Activated T-cell treated with anti-CD3 and anti-CD28 coated beads for 48 hours (primary cell): ENCODE measurements around the gene ARHGAP15.

ENCODE experiments used
- DNase-seq: peaks from one replicate; pipeline ENCODE4 v3.0.0-alpha.2; 2020; ENCODE audit warnings: low read depth

Gene ARHGAP15

GRCh38 chr2:143401861-143402260, 272.6 kb downstream of the ARHGAP15 start:
- no peak for DNase-seq

- no peak for DNase-seq
Measured at GRCh38 chr2:143402451-143402850, 273.2 kb downstream of the ARHGAP15 start.

GRCh38 chr2:143410082-143410897, 281.1 kb downstream of the ARHGAP15 start:
- no peak for DNase-seq

GRCh38 chr2:143415571-143415970, 286.4 kb downstream of the ARHGAP15 start:
- DNase-seq, result no peak

GRCh38 chr2:143417428-143417827, 288.2 kb downstream of the ARHGAP15 start:
- no peak for DNase-seq

GRCh38 chr2:143420313-143420712, 291.1 kb downstream of the ARHGAP15 start:
- no peak for DNase-seq

- DNase-seq, result no peak
Measured at GRCh38 chr2:143422681-143423080, 293.5 kb downstream of the ARHGAP15 start.

GRCh38 chr2:143425896-143426295, 296.7 kb downstream of the ARHGAP15 start:
- no peak for DNase-seq

GRCh38 chr2:143426296-143426695, 297.1 kb downstream of the ARHGAP15 start:
- DNase-seq, result no peak

- DNase-seq, result no peak
Measured at GRCh38 chr2:143428700-143429099, 299.5 kb downstream of the ARHGAP15 start.

GRCh38 chr2:143429932-143430679, 300.9 kb downstream of the ARHGAP15 start:
- DNase-seq, result no peak

- DNase-seq, result no peak
Measured at GRCh38 chr2:143431316-143431715, 302.1 kb downstream of the ARHGAP15 start.

- no peak for DNase-seq
Measured at GRCh38 chr2:143433251-143433650, 304.0 kb downstream of the ARHGAP15 start.

- DNase-seq, result no peak
Measured at GRCh38 chr2:143433840-143434239, 304.6 kb downstream of the ARHGAP15 start.

- DNase-seq, result no peak
Measured at GRCh38 chr2:143434445-143434844, 305.2 kb downstream of the ARHGAP15 start.

GRCh38 chr2:143435131-143435530, 305.9 kb downstream of the ARHGAP15 start:
- no peak for DNase-seq

- DNase-seq, result no peak
Measured at GRCh38 chr2:143436951-143437350, 307.7 kb downstream of the ARHGAP15 start.

- DNase-seq, result no peak
Measured at GRCh38 chr2:143440411-143441012, 311.3 kb downstream of the ARHGAP15 start.

- no peak for DNase-seq
Measured at GRCh38 chr2:143442193-143442592, 313.0 kb downstream of the ARHGAP15 start.

GRCh38 chr2:143451642-143452281, 322.5 kb downstream of the ARHGAP15 start:
- no peak for DNase-seq

- DNase-seq, result no peak
Measured at GRCh38 chr2:143452817-143453451, 323.7 kb downstream of the ARHGAP15 start.

- no peak for DNase-seq
Measured at GRCh38 chr2:143453981-143454511, 324.8 kb downstream of the ARHGAP15 start.
